CD4-positive, alpha-beta T cell treated with Interleukin-15 for 1 hour (primary cell): ENCODE results near the gene DGKE.

Experiments
- DNase-seq: peaks from one replicate; pipeline ENCODE4 v3.0.0-alpha.2; 2020

Gene DGKE

GRCh38 chr17:56892333-56892732 lies 58.4 kb downstream of the DGKE start:
- no peak for DNase-seq

GRCh38 chr17:56893503-56893902 lies 59.6 kb downstream of the DGKE start:
- DNase-seq = no peak

- DNase-seq = no peak
Measured at GRCh38 chr17:56894859-56895455, 61.0 kb downstream of the DGKE start.

- no peak for DNase-seq
Measured at GRCh38 chr17:56896217-56896967, 62.4 kb downstream of the DGKE start.

- no peak for DNase-seq
Measured at GRCh38 chr17:56896968-56897359, 63.0 kb downstream of the DGKE start.

- no peak for DNase-seq
Measured at GRCh38 chr17:56897646-56898424, 63.9 kb downstream of the DGKE start.

- DNase-seq = no peak
Measured at GRCh38 chr17:56898874-56899273, 64.9 kb downstream of the DGKE start.

- DNase-seq = no peak
Measured at GRCh38 chr17:56899403-56899802, 65.5 kb downstream of the DGKE start.

GRCh38 chr17:56902348-56902747 lies 68.4 kb downstream of the DGKE start:
- DNase-seq = no peak

- no peak for DNase-seq
Measured at GRCh38 chr17:56903560-56903959, 69.6 kb downstream of the DGKE start.

GRCh38 chr17:56908001-56908542 lies 74.1 kb downstream of the DGKE start:
- peak; percentile 75 for DNase-seq

- DNase-seq = no peak
Measured at GRCh38 chr17:56909742-56910508, 76.0 kb downstream of the DGKE start.

- DNase-seq = no peak
Measured at GRCh38 chr17:56910509-56911235, 76.7 kb downstream of the DGKE start.

- DNase-seq = no peak
Measured at GRCh38 chr17:56912105-56912999, 78.4 kb downstream of the DGKE start.

GRCh38 chr17:56913000-56913311 lies 79.0 kb downstream of the DGKE start:
- DNase-seq = no peak

- DNase-seq = no peak
Measured at GRCh38 chr17:56913353-56913866, 79.5 kb downstream of the DGKE start.

- peak; percentile 86 for DNase-seq
Measured at GRCh38 chr17:56913867-56914580, 80.1 kb downstream of the DGKE start, which contains the start of gene TRIM25. TSS of gene TRIM25 (minus strand) at chr17:56914049. CDS start at chr17:56913988, 61 bp downstream.

- no peak for DNase-seq
Measured at GRCh38 chr17:56914581-56915273, 80.8 kb downstream of the DGKE start.

- DNase-seq = no peak
Measured at GRCh38 chr17:56917559-56918296, 83.8 kb downstream of the DGKE start.
